Hematopoietic multipotent progenitor cell treated with erythropoietin and hydrocortisone succinate and interleukin-3 and kit ligand, for 8 days (in vitro differentiated cells): ENCODE results near the gene MSMP.
A peak's percentile ranks its signal among the peaks of the same experiment; 100 is the strongest.

Experiments used
- DNase-seq: peaks from one replicate; pipeline ENCODE4 v3.0.0-alpha.2; 2015

The MSMP gene

DNA sequence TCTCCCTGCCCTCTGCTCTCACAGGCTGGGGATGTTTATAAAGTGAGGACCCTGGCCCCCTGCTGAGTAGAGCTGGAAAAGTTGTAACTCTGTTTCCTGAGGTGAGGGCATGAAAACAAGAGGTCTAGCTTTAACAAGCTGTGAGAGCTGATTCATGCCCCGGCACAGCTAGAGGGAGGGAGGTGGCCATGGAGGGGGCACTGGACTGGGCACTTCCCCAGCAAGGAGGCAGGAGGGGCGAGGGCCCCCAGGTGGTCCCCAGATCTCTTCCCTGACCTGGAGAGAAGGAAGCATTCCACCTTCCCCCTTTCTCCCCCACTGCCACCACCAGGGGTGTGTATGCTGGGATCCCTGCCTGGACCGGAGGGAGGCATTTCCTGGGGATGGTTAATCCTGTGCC, at the start of gene MSMP:
Gene MSMP, minus strand, starts transcription at position 13 of the 400 bp plus-strand sequence. CDS start 147 bp downstream, outside the sequence.
- DNase-seq, result no peak

GRCh38 chr9:35801328-35802128, 47.5 kb upstream of the MSMP start:
- DNase-seq, result no peak

DNA sequence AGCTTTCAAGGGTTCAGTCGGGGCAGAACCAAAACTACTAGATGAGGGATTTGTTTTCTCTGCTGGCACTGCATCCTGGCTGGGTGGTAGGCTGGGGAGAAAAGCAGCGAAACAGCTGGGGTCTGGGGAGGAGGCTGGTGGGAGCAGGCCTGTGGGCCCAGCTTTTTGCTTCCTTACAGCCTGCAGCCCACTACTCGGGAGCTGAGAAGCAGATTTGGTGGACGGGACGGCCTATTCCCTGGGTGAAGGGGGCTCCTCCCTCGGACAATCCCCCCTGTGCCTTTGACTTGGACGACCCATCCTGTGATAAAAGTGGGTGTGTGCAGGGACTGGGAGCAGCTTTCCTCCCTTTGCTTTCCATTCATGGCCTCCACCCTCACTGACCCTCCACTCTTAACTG, 46.5 kb upstream of the MSMP start:
- no peak for DNase-seq

- no peak for DNase-seq
Observed at GRCh38 chr9:35798658-35799374, 44.7 kb upstream of the MSMP start.

GRCh38 chr9:35797311-35798109, 43.4 kb upstream of the MSMP start:
- no peak for DNase-seq

- DNase-seq, result no peak
Observed at GRCh38 chr9:35795695-35796094, 41.6 kb upstream of the MSMP start.

DNA sequence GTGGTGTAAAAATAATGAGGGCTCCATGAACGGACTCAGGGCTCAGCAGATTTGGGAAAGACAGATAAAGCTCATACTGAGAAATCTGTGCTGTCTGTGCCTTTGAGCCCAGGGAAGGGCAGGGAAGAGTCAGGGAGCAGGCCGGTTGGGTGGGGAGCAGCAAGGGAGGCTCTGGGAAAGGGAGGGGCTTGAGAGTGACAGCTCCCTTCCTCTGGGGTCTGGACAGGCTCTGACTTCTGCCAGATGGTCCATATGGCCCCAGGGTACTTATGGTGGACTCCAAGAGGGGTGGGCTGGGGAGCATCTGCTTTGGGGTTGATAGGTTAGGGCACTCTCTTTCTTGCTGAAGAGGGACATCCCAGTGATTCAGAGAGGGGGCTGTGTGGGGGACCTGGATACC, 39.4 kb upstream of the MSMP start:
- no peak for DNase-seq

- DNase-seq, result no peak
Observed at GRCh38 chr9:35792826-35793225, 38.8 kb upstream of the MSMP start.

DNA sequence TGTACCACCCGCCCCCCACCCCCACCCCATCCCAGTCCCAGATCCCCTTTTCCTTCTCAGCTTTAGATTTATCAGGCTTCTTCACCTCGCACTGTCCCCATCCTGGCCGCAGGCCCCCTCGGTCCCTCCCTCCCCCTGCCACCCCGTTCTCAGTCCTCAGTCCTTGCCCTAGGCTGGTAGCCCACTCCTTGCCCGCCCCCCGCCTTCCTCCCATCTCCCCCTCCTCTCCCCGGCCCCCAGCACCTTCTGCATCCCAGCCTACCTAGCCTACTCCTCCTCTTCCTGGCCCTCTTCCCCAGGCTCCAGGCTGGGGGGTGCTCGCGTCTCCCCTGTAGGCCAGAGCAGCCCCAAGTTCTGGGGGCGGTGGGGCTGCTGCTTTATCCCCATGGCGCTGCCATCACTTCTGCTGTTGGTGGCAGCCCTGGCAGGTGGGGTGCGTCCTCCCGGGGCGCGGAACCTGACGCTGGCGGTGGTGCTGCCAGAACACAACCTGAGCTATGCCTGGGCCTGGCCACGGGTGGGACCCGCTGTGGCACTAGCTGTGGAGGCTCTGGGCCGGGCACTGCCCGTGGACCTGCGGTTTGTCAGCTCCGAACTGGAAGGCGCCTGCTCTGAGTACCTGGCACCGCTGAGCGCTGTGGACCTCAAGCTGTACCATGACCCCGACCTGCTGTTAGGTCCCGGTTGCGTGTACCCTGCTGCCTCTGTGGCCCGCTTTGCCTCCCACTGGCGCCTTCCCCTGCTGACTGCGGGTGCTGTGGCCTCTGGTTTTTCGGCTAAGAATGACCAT, 38.1 kb upstream of the MSMP start:
- no peak for DNase-seq

- no peak for DNase-seq
Observed at GRCh38 chr9:35791297-35791921, 37.3 kb upstream of the MSMP start, which contains the start of gene NPR2. Gene NPR2, plus strand, starts transcription at chr9:35791591. Its CDS starts 818 bp downstream, at chr9:35792409.

DNA sequence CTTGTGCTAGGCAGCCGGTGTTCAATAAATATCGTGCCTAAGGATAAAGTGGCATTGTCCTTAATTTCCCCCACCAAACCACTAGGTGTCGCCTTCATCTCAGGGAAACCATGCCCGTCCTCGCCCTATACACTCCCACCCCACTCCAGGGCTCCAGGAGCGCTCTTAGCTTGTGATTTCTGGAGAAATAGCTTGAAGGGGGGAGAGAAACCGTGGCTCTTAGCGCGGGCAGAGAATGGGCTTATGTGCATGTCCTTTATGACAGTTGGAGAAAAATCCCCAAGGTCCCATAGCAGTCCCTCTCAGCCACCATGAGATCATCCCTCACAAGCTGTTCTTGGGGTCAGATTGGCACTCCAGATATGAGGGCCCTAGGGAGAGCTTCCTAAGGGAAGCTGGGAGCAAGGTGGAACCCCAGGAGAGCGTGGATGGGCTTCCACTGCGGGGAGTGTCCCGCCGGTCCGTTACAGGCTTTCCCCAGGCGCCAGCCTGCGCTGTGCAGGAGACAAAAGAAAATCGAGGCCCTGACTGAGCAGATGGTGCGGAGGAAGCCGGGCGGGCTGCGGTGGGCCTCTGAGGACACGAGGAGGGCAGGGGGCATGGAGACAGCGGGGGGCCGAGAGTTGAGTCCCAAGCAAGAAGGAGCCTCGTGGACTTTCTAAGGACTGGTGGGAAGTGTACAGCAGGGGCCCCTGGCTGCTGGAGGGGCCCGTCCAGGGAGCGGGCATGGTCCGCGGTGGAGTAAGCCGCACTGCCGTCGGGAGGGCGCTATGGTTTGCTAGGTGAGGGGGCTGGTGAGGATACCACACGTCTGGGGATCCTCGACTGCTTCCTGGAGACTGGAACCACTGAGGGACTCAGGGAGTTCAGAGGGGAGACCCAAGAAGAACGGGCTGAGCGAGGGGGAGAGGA, 36.6 kb upstream of the MSMP start:
- DNase-seq, result peak; percentile 78

- DNase-seq, result no peak
Observed at GRCh38 chr9:35790025-35790384, 35.9 kb upstream of the MSMP start.

- no peak for DNase-seq
Observed at GRCh38 chr9:35789541-35789940, 35.5 kb upstream of the MSMP start.

GRCh38 chr9:35783418-35783817, 29.3 kb upstream of the MSMP start:
- DNase-seq, result no peak

- no peak for DNase-seq
Observed at GRCh38 chr9:35781066-35781465, 27.0 kb upstream of the MSMP start.

DNA sequence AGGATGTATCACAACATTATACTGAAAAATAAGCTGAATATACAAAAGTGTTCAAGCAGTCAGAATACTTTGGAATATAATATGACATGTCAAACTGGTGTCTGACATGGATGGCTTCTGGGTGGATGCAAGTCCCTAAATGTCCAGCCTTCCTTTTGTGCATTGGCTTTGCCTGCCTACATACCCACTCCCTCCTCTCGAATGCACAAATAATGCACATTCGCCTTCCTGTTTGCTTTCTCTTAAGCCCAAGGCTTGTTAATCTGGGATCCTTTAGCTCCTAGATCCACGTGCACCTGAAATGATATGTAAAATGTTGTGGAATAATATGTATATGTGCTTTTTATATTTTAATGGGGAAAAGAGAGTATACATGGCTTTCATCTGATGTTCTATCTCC, 24.4 kb upstream of the MSMP start:
- DNase-seq, result no peak

GRCh38 chr9:35776018-35776417, 21.9 kb upstream of the MSMP start:
- DNase-seq, result no peak

DNA sequence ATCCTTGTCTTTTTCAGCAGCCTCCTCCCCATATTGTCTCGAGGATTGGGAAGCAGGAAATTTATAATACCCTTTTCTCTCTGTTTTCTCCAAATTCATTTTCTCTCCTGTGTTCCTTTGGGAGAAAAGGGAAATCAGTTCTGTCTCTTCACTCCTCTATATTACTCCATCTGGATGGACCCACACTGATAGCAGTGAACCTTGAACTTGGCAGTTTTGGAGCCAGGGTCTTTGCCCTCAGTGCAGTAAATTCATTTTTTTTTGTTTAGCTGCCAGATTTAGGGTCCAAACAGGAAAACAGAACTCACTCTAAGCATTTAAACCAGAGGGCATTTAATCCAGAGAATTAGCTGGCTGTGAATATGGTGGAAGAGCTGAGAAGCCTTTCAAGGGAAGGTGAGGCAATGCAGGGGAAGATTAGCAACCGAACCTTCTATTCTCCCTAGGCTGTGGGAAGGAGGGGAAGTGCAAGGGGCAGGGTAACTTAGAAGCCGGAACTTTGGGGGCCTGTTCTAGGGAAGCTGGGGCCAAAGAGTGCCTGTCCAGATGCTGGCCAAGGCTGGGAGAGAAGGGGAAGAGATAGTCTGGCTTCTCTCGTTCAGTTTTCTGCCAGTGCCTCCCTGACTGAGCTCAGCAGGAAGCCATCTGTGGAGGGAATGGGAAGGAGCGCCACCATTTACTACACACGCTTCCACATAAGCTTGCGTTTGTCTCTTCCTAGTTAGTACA, 21.0 kb upstream of the MSMP start:
- DNase-seq, result no peak

GRCh38 chr9:35771943-35772342, 17.9 kb upstream of the MSMP start:
- DNase-seq, result no peak

DNA sequence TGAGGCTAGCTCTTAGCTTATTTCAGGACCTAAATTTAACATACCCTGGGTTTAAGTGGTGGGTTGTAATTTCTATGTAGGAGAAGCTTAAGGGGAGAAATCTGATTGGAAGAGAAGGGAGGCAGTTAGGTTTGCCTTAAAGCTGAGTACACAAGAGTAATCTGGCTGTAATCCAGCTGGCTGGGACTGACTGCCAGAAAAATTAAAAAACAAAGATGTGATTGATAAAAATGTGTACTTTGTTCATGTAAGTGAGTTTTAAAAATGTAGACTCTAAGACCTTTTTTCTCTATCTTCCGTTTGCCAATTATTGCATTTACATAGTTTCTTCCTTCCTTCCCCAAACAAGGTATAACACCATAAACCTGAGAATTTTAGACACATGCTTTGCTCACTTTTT, 17.5 kb upstream of the MSMP start:
- peak; percentile 65 for DNase-seq
